Measurements from ENCODE around the gene OR6N1.

- TF ChIP-seq CTCF (IDR thresholded peaks at IDR 0.05; ENCODE audit: extremely low read depth in 1 of 2, insufficient read depth in 1 of 2, low read depth in 1 of 2, low read length in 2 of 2) (no peak), MAX (IDR thresholded peaks at IDR 0.05; ENCODE audit: insufficient read depth, insufficient read length) (no peak), POLR2A (IDR thresholded peaks at IDR 0.05; ENCODE audit: low read depth, low read length) (no peak)
These were observed 26.5 kb upstream of the OR6N1 start for GRCh38 chr1:158798531-158798930.

Data from endothelial cell of umbilical vein (primary cell).